Measurements from ENCODE around the gene KCNN4. TPM values are rescaled to one million over a fixed set of nuclear protein-coding genes. Genes with fewer than 3 reads are reported as not detected.

Gene KCNN4
- total and polyA plus RNA-seq, 2 of the 13 experiments (the other 11 are each of a cell fraction or from before 2014, with no cell fraction given), result 0.13 to 0.25 TPM

GRCh38 chr19:43789029-43789428, 8.3 kb upstream of the KCNN4 start (continued):
- TF ChIP-seq, protein P1, sequence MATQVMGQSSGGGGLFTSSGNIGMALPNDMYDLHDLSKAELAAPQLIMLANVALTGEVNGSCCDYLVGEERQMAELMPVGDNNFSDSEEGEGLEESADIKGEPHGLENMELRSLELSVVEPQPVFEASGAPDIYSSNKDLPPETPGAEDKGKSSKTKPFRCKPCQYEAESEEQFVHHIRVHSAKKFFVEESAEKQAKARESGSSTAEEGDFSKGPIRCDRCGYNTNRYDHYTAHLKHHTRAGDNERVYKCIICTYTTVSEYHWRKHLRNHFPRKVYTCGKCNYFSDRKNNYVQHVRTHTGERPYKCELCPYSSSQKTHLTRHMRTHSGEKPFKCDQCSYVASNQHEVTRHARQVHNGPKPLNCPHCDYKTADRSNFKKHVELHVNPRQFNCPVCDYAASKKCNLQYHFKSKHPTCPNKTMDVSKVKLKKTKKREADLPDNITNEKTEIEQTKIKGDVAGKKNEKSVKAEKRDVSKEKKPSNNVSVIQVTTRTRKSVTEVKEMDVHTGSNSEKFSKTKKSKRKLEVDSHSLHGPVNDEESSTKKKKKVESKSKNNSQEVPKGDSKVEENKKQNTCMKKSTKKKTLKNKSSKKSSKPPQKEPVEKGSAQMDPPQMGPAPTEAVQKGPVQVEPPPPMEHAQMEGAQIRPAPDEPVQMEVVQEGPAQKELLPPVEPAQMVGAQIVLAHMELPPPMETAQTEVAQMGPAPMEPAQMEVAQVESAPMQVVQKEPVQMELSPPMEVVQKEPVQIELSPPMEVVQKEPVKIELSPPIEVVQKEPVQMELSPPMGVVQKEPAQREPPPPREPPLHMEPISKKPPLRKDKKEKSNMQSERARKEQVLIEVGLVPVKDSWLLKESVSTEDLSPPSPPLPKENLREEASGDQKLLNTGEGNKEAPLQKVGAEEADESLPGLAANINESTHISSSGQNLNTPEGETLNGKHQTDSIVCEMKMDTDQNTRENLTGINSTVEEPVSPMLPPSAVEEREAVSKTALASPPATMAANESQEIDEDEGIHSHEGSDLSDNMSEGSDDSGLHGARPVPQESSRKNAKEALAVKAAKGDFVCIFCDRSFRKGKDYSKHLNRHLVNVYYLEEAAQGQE (IDR thresholded peaks at IDR 0.05; ENCODE audit: borderline replicate concordance in 1 of 2, low read depth in 1 of 2, low read length in 2 of 2), result peak; percentile 74 to 96
- peak; percentile 37; the same call in 1 of the 2 replicates for TF ChIP-seq DMAP1 (CRISPR knock-in tag; IDR thresholded peaks at IDR 0.05)
- peak; percentile 57 for TF ChIP-seq RARA (CRISPR knock-in tag; IDR thresholded peaks at IDR 0.05)
- no peak for TF ChIP-seq GRHL1 (CRISPR knock-in tag; conservative IDR thresholded peaks at IDR 0.05)
- TF ChIP-seq FOSL2 (CRISPR knock-in tag; IDR thresholded peaks at IDR 0.05), result peak; percentile 47; the same call in 1 of the 2 replicates
- 0 out of 2 replicates have a peak, but pooled peaks have one; percentile 34 for TF ChIP-seq ZNF138 (CRISPR knock-in tag; IDR thresholded peaks at IDR 0.05; ENCODE audit: low read depth)
- TF ChIP-seq ZFAT (CRISPR knock-in tag; conservative IDR thresholded peaks at IDR 0.05), result no peak
- peak; percentile 81; the same call in 1 of the 2 replicates for TF ChIP-seq ZNF75D (CRISPR knock-in tag; IDR thresholded peaks at IDR 0.05; ENCODE audit: borderline replicate concordance)
- no peak for TF ChIP-seq SMYD3 (CRISPR knock-in tag; IDR thresholded peaks at IDR 0.05)
- TF ChIP-seq ZNF672 (CRISPR knock-in tag; IDR thresholded peaks at IDR 0.05), result no peak
- TF ChIP-seq GATAD2A (CRISPR knock-in tag; IDR thresholded peaks at IDR 0.05), result peak; percentile 44; the same call in 1 of the 2 replicates
- TF ChIP-seq, protein P2, sequence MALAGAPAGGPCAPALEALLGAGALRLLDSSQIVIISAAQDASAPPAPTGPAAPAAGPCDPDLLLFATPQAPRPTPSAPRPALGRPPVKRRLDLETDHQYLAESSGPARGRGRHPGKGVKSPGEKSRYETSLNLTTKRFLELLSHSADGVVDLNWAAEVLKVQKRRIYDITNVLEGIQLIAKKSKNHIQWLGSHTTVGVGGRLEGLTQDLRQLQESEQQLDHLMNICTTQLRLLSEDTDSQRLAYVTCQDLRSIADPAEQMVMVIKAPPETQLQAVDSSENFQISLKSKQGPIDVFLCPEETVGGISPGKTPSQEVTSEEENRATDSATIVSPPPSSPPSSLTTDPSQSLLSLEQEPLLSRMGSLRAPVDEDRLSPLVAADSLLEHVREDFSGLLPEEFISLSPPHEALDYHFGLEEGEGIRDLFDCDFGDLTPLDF (CRISPR knock-in tag; IDR thresholded peaks at IDR 0.05), result no peak
- TF ChIP-seq ZNF451 (CRISPR knock-in tag; IDR thresholded peaks at IDR 0.05), result no peak
- TF ChIP-seq FOXP4 (CRISPR knock-in tag; IDR thresholded peaks at IDR 0.05), result no peak
- no peak for TF ChIP-seq KAT2B (IDR thresholded peaks at IDR 0.05; ENCODE audit: borderline replicate concordance, low read depth, low read length)
- TF ChIP-seq NFIB (CRISPR knock-in tag; IDR thresholded peaks at IDR 0.05; ENCODE audit: borderline replicate concordance), result no peak
- TF ChIP-seq CREB1 (IDR thresholded peaks at IDR 0.05), result no peak
- TF ChIP-seq CREB1 (CRISPR knock-in tag; IDR thresholded peaks at IDR 0.05), result no peak
- TF ChIP-seq MTA3 (CRISPR knock-in tag; IDR thresholded peaks at IDR 0.05), result peak; percentile 63; the same call in 1 of the 2 replicates
- TF ChIP-seq PRPF4 (IDR thresholded peaks at IDR 0.05; ENCODE audit: low read depth, low read length, poor library complexity, severe bottlenecking), result no peak
- 0 out of 2 replicates have a peak, but pooled peaks have one; percentile 78 for TF ChIP-seq GPN1 (CRISPR knock-in tag; IDR thresholded peaks at IDR 0.05; ENCODE audit: borderline replicate concordance)
